ENCODE results near the gene USP48. TPM values are rescaled to one million over a fixed set of nuclear protein-coding genes. Genes with fewer than 3 reads are reported as not detected.

The USP48 gene
- total RNA-seq, 1 experiment from 2014 or later, result 84.8 TPM

- no peak overlapping the region for H3K18ac ChIP-seq (ENCODE audit: insufficient read length, low read depth, low read length)
- H4K5ac ChIP-seq (ENCODE audit: insufficient read length, low read depth, low read length), result no peak overlapping the region
- H3K4me1 Mint-ChIP-seq, result 0 out of 4 replicates have a peak, but pooled peaks cover 0 to 3% of the 10 kb centered on the region in 2 experiments
- H3K4me2 ChIP-seq (ENCODE audit: insufficient read depth, insufficient read length, low read length), result no peak overlapping the region
- H2BK15ac ChIP-seq (ENCODE audit: low read depth, low read length), result no peak overlapping the region
- H3K27ac Mint-ChIP-seq, result no peak overlapping the region
- no peak overlapping the region for H3K27ac ChIP-seq (ENCODE audit: insufficient read length, low read depth, low read length)
- no peaks in the 10 kb centered on the region for H3K79me1 ChIP-seq (ENCODE audit: insufficient read depth, low read depth, low read length, poor library complexity, severe bottlenecking)
- H3K4ac ChIP-seq (ENCODE audit: low read depth, low read length), result no peak overlapping the region
- no peak overlapping the region for H2BK20ac ChIP-seq (ENCODE audit: low read depth, low read length, poor library complexity, severe bottlenecking)
- H4K20me1 ChIP-seq (ENCODE audit: control insufficient read depth, insufficient read depth, insufficient read length), result no peaks in the 10 kb centered on the region
- H3K9ac ChIP-seq (ENCODE audit: extremely low read depth, insufficient read length, low read length), result no peak overlapping the region
- no peaks in the 10 kb centered on the region for H3K9me3 ChIP-seq (ENCODE audit: control insufficient read depth, low read depth, low read length)
- no peaks in the 10 kb centered on the region for H3K79me2 ChIP-seq (ENCODE audit: insufficient read depth, low read length)
- H3K27me3 Mint-ChIP-seq (ENCODE audit: low read depth), result no peaks in the 10 kb centered on the region
- no peak overlapping the region for H4K8ac ChIP-seq (replicated peaks; ENCODE audit: insufficient read length, low read depth, low read length)
- H3K4me1 ChIP-seq (ENCODE audit: insufficient read depth, low read length), result no peaks in the 10 kb centered on the region
- no peak overlapping the region for H2BK12ac ChIP-seq (ENCODE audit: insufficient read length, low read depth, low read length)
- no peaks in the 10 kb centered on the region for H3K23me2 ChIP-seq (ENCODE audit: insufficient read length, low read depth, low read length, poor library complexity, severe bottlenecking)
- no peak overlapping the region for H3K14ac ChIP-seq (ENCODE audit: insufficient read depth, low read length)
- no peaks in the 10 kb centered on the region for H3K36me3 Mint-ChIP-seq (ENCODE audit: insufficient read depth in 1 of 3, low read depth in 3 of 3)
- no peak overlapping the region for H3K56ac ChIP-seq (ENCODE audit: insufficient read length, low read depth, low read length)
- no peak overlapping the region for H2AK5ac ChIP-seq (ENCODE audit: insufficient read length, low read length)
- H3K23ac ChIP-seq (ENCODE audit: insufficient read length, low read depth, low read length), result no peak overlapping the region
- no peak overlapping the region for H3K4me3 Mint-ChIP-seq
- H3K27me3 ChIP-seq (ENCODE audit: insufficient read depth, low read length), result no peaks in the 10 kb centered on the region
- H4K91ac ChIP-seq (ENCODE audit: insufficient read length, low read depth, low read length), result no peak overlapping the region
- H2AFZ ChIP-seq (ENCODE audit: low read length), result no peak overlapping the region
- H3K9me3 Mint-ChIP-seq, result peaks cover 0 to 2% of the 10 kb centered on the region in 2 experiments; a peak in 1 of 5 replicates
- no peak for TF ChIP-seq CTCF (conservative IDR thresholded peaks at IDR 0.05)
- no peak overlapping the region for H2BK120ac ChIP-seq (ENCODE audit: low read depth, low read length, poor library complexity, severe bottlenecking)
- no CpG with 5 or more reads among the region's 4 CpGs for WGBS (ENCODE audit: extremely low coverage, insufficient read length, low lambda C conversion rate)
- DNase-seq, result no peak
- H2BK5ac ChIP-seq (ENCODE audit: insufficient read length, low read length), result no peak overlapping the region
- no peak overlapping the region for H3T11ph ChIP-seq (ENCODE audit: low read length)
Observed at GRCh38 chr1:21801100-21801499, 18.2 kb upstream of the USP48 start.
